Neural cell (in vitro differentiated cells): ENCODE measurements around the gene NTF4. TPM values are rescaled to one million over a fixed set of nuclear protein-coding genes. Genes with fewer than 3 reads are reported as not detected.

ENCODE experiments used
- H2AFZ ChIP-seq: fragments of 200-600, 300-800 bp; sonication (generic), shearing (Covaris generic); 2 replicates; pipeline ENCODE4 v1.6.0; 2014; ENCODE audit warnings: low read depth, mild to moderate bottlenecking, antibody characterized with exemption, low read length, moderate library complexity
- H3F3A ChIP-seq: fragments of 200-600 bp; shearing (Covaris generic); 2 replicates; pipeline ENCODE4 v1.6.1; 2016; ENCODE audit warnings: mild to moderate bottlenecking, moderate library complexity, mixed read lengths, antibody characterized with exemption, low read length; ENCODE audit not compliant: insufficient read depth, poor library complexity, severe bottlenecking
- H3K27ac ChIP-seq: fragments of 200-600, 300-800 bp; sonication (generic), shearing (Covaris generic); 2 replicates; pipeline ENCODE4 v1.5.1; 2014; ENCODE audit warnings: mild to moderate bottlenecking, low read length, moderate library complexity
- H3K27me3 ChIP-seq: fragments of 300-800, 200-600 bp; sonication (generic), shearing (Covaris generic); 2 replicates; pipeline ENCODE4 v1.6.0; 2014; ENCODE audit warnings: mild to moderate bottlenecking, low read depth, low read length, moderate library complexity; ENCODE audit not compliant: insufficient read depth
- H3K36me3 ChIP-seq: fragments of 300-800, 200-600 bp; sonication (generic), shearing (Covaris generic); 2 replicates; pipeline ENCODE4 v1.5.1; 2014; ENCODE audit warnings: mild to moderate bottlenecking, antibody characterized with exemption, low read length, moderate library complexity; ENCODE audit not compliant: insufficient read depth
- H3K4me2 ChIP-seq: fragments of 300-800, 200-600 bp; sonication (generic), shearing (Covaris generic); 2 replicates; pipeline ENCODE4 v1.6.0; 2014; ENCODE audit warnings: mild to moderate bottlenecking, low read length
- H3K4me3 ChIP-seq: fragments of 300-800, 200-600 bp; sonication (generic), shearing (Covaris generic); 2 replicates; pipeline ENCODE4 v1.5.1; 2014; ENCODE audit warnings: mild to moderate bottlenecking, low read length, moderate library complexity
- H3K79me2 ChIP-seq: fragments of 200-600 bp; shearing (Covaris generic); replicated peaks from 2 replicates; pipeline ENCODE4 v1.6.0; 2014; ENCODE audit warnings: mild to moderate bottlenecking, low read length, moderate library complexity; ENCODE audit not compliant: insufficient read depth
- H3K9ac ChIP-seq: fragments of 300-800, 200-600 bp; sonication (generic), shearing (Covaris generic); 2 replicates; pipeline ENCODE4 v1.6.1; 2016; ENCODE audit warnings: mild to moderate bottlenecking, low read length, mixed read lengths
- H3K9me2 ChIP-seq: fragments of 200-600 bp; shearing (Covaris generic); 2 replicates; pipeline ENCODE4 v1.6.1; 2016; ENCODE audit warnings: mild to moderate bottlenecking, low read length, mixed read lengths; ENCODE audit not compliant: insufficient read depth
- H3K9me3 ChIP-seq: fragments of 200-600, 300-800 bp; sonication (generic), shearing (Covaris generic); 2 replicates; pipeline ENCODE4 v1.6.1; 2016; ENCODE audit warnings: mild to moderate bottlenecking, mixed run types, low read length, moderate library complexity, mixed read lengths
- H4K20me1 ChIP-seq: fragments of 200-600 bp; shearing (Covaris generic); 2 replicates; pipeline ENCODE4 v1.6.1; 2016; ENCODE audit warnings: mild to moderate bottlenecking, mixed run types; ENCODE audit not compliant: insufficient read depth
- CTCF ChIP-seq: fragments of 450-650 bp; IDR thresholded peaks from 2 replicates; pipeline ENCODE4 v1.5.1; 2014; ENCODE audit warnings: antibody characterized with exemption, mild to moderate bottlenecking, moderate library complexity; ENCODE audit not compliant: poor library complexity, severe bottlenecking
- EP300 ChIP-seq: fragments of 450-650 bp; conservative IDR thresholded peaks from 2 replicates; pipeline ENCODE4 v1.6.1; 2014; ENCODE audit warnings: antibody characterized with exemption, mild to moderate bottlenecking, moderate library complexity; ENCODE audit not compliant: poor library complexity, severe bottlenecking
- EZH2 ChIP-seq: fragments of 200-600, 300-800 bp; shearing (Covaris generic), sonication (generic); IDR thresholded peaks from 2 replicates; pipeline ENCODE4 v1.6.1; 2014; ENCODE audit warnings: antibody characterized with exemption, low read length, borderline replicate concordance, mild to moderate bottlenecking; ENCODE audit not compliant: insufficient read depth, poor library complexity, severe bottlenecking
- MXI1 ChIP-seq: fragments of 450-650 bp; conservative IDR thresholded peaks from 2 replicates; pipeline ENCODE4 v1.6.1; 2014; ENCODE audit warnings: antibody characterized with exemption, mild to moderate bottlenecking; ENCODE audit not compliant: poor library complexity, severe bottlenecking
- POLR2AphosphoS5 ChIP-seq: IDR thresholded peaks from 2 replicates; pipeline ENCODE4 v1.6.1; 2012
- RAD21 ChIP-seq: fragments of 450-650 bp; conservative IDR thresholded peaks from 2 replicates; pipeline ENCODE4 v1.6.1; 2014; ENCODE audit warnings: antibody characterized with exemption, mild to moderate bottlenecking, moderate library complexity
- REST ChIP-seq: IDR thresholded peaks from 2 replicates; pipeline ENCODE4 v1.6.1; 2012; ENCODE audit warnings: borderline replicate concordance
- SMC3 ChIP-seq: fragments of 450-650 bp; conservative IDR thresholded peaks from 2 replicates; pipeline ENCODE4 v1.6.1; 2014; ENCODE audit warnings: antibody characterized with exemption, mild to moderate bottlenecking, moderate library complexity; ENCODE audit not compliant: poor library complexity
- TAF1 ChIP-seq: IDR thresholded peaks from 2 replicates; pipeline ENCODE4 v1.6.1; 2012; ENCODE audit warnings: low read depth
- polyA plus RNA-seq: library from polyadenylated mRNA; depleted of rRNA; stranded (reverse); fragments of >200 nt; gene quantifications from 2 replicates; pipeline ENCODE4 v1.2.3, GENCODE V29; 2014

The NTF4 gene
- polyA plus RNA-seq, 1 donor from 2014 or later = not detected

GRCh38 chr19:49086296-49086695 is 21.7 kb upstream of the NTF4 start:
- peak overlapping the region; percentile 92 for H3K4me2 ChIP-seq
- peak overlapping the region; percentile 89 for H3K27ac ChIP-seq
- H3K9ac ChIP-seq = peak overlapping the region; percentile 94
- no peak for TF ChIP-seq POLR2AphosphoS5
- no peak for TF ChIP-seq MXI1
- no peak for TF ChIP-seq SMC3
- TF ChIP-seq EP300 = no peak
- TF ChIP-seq TAF1 = no peak
- no peak for TF ChIP-seq REST
- TF ChIP-seq EZH2 = no peak
- TF ChIP-seq RAD21 = no peak
- TF ChIP-seq CTCF = no peak
- H4K20me1 ChIP-seq = no peaks in the 10 kb centered on the region
- H3K36me3 ChIP-seq = peaks cover 6% of the 10 kb centered on the region
- no peak overlapping the region for H2AFZ ChIP-seq
- peaks cover 35% of the 10 kb centered on the region for H3K79me2 ChIP-seq
- peak overlapping the region; percentile 86 for H3K4me3 ChIP-seq
- H3F3A ChIP-seq = no peaks in the 10 kb centered on the region
- no peaks in the 10 kb centered on the region for H3K27me3 ChIP-seq
- no peaks in the 10 kb centered on the region for H3K9me3 ChIP-seq
- no peaks in the 10 kb centered on the region for H3K9me2 ChIP-seq

GRCh38 chr19:49085868-49086232 is 21.2 kb upstream of the NTF4 start:
- Histone ChIP-seq H3K79me2 (peaks cover 35% of the 10 kb centered on the region), H4K20me1 (no peaks in the 10 kb centered on the region), H3K27ac (peak overlapping the region; percentile 89), H3K27me3 (no peaks in the 10 kb centered on the region), H3K9me2 (no peaks in the 10 kb centered on the region), H3K36me3 (peaks cover 6% of the 10 kb centered on the region), H3K4me2 (peak overlapping the region; percentile 92), H3F3A (no peaks in the 10 kb centered on the region), H3K9ac (peak overlapping the region; percentile 94), H2AFZ (peak overlapping the region; percentile 79), H3K9me3 (no peaks in the 10 kb centered on the region), H3K4me3 (peak overlapping the region; percentile 86)
- no peak for TF ChIP-seq SMC3
- no peak for TF ChIP-seq REST
- no peak for TF ChIP-seq CTCF
- no peak for TF ChIP-seq TAF1
- no peak for TF ChIP-seq EP300
- no peak for TF ChIP-seq RAD21
- TF ChIP-seq MXI1 = no peak
- TF ChIP-seq POLR2AphosphoS5 = no peak
- no peak for TF ChIP-seq EZH2
